SK-N-SH (cell line): ENCODE results near the gene ETS1. TPM values are rescaled to one million over a fixed set of nuclear protein-coding genes. Genes with fewer than 3 reads are reported as not detected.

Source experiments
- CTCF ChIA-PET: fragments of 300-600, 350-600 bp; formaldehyde crosslinking; extraction: SDS; loops from one replicate; lab custom pipeline; 2021; lab: Yijun Ruan, JAX
- POLR2A ChIA-PET: fragments of 350-600 bp; sonication (Branson Sonifier 250); formaldehyde crosslinking; extraction: SDS; loops from one replicate; lab custom pipeline; 2020; ENCODE audit warnings: antibody characterized with exemption, inconsistent platforms; lab: Yijun Ruan, JAX
- DNase-seq: peaks from one replicate; pipeline ENCODE4 v3.0.0; 2012
- H2AFZ ChIP-seq: fragments of 200-600 bp; sonication (generic); 2 replicates; pipeline ENCODE4 v1.8.1; 2016; ENCODE audit warnings: antibody characterized with exemption, mild to moderate bottlenecking, low read depth
- H3F3A ChIP-seq: fragments of 200-600 bp; sonication (generic); replicated peaks from 2 replicates; pipeline ENCODE3; 2016; ENCODE audit warnings: antibody characterized with exemption, mild to moderate bottlenecking; ENCODE audit not compliant: insufficient read depth
- H3K27ac ChIP-seq, 2 experiments: fragments of 200-500 bp in 1 of 2; fragments of 200-600 bp in 1 of 2; sonication (Bioruptor generic) in 1 of 2; sonication (generic), shearing (Covaris generic) in 1 of 2; 2 replicates each; pipeline versions ENCODE4 v1.5.1 to v1.6.1; 2014 to 2016; ENCODE audit warnings: low read depth in 2 of 2, inconsistent platforms in 1 of 2, low read length in 1 of 2, mild to moderate bottlenecking in 1 of 2, mixed read lengths in 1 of 2
- H3K27me3 ChIP-seq: fragments of 200-600 bp; sonication (generic), shearing (Covaris generic); 2 replicates; pipeline ENCODE4 v1.6.1; 2016; ENCODE audit warnings: mixed run types; ENCODE audit not compliant: insufficient read depth
- H3K36me3 ChIP-seq, 2 experiments: fragments of 200-500 bp in 1 of 2; fragments of 200-600 bp in 1 of 2; sonication (Bioruptor generic) in 1 of 2; sonication (generic) in 1 of 2; replicated peaks in 1 of 2; 2 replicates each; pipeline versions ENCODE3 to v1.5.1; 2014 to 2016; ENCODE audit warnings: low read length in 1 of 2, mild to moderate bottlenecking in 1 of 2; ENCODE audit not compliant: insufficient read depth in 2 of 2, control insufficient read depth in 1 of 2
- H3K4me1 ChIP-seq, 2 experiments: fragments of 200-500 bp in 1 of 2; fragments of 200-600 bp in 1 of 2; sonication (Bioruptor generic) in 1 of 2; sonication (generic), shearing (Covaris generic) in 1 of 2; 2 replicates each; pipeline versions ENCODE4 v1.5.1 to v1.6.1; 2014 to 2016; ENCODE audit warnings: low read depth in 1 of 2, low read length in 1 of 2, mixed run types in 1 of 2; ENCODE audit not compliant: insufficient read depth in 2 of 2, control insufficient read depth in 1 of 2
- H3K4me2 ChIP-seq: fragments of 200-600 bp; sonication (generic), shearing (Covaris generic); 2 replicates; pipeline ENCODE4 v1.6.1; 2017; ENCODE audit warnings: mixed run types
- H3K4me3 ChIP-seq, 2 experiments: fragments of 200-500 bp in 1 of 2; fragments of 200-600 bp in 1 of 2; sonication (Bioruptor generic) in 1 of 2; sonication (generic), shearing (Covaris generic) in 1 of 2; 2 replicates each; pipeline versions ENCODE4 v1.5.1 to v1.8.1; 2014 to 2016; ENCODE audit warnings: low read depth in 2 of 2, inconsistent platforms in 1 of 2, low read length in 1 of 2, mild to moderate bottlenecking in 1 of 2, mixed read lengths in 1 of 2, moderate library complexity in 1 of 2
- H3K79me2 ChIP-seq: fragments of 200-600 bp; sonication (generic); 2 replicates; pipeline ENCODE4 v1.8.1; 2017; ENCODE audit warnings: mild to moderate bottlenecking; ENCODE audit not compliant: insufficient read depth
- H3K9ac ChIP-seq: fragments of 200-600 bp; sonication (generic); 2 replicates; pipeline ENCODE4 v1.6.1; 2017; ENCODE audit warnings: mixed run types
- H3K9me2 ChIP-seq: fragments of 200-600 bp; sonication (generic); 2 replicates; pipeline ENCODE4 v1.6.1; 2017; ENCODE audit warnings: mixed run types
- H3K9me3 ChIP-seq: fragments of 200-600 bp; sonication (generic); 2 replicates; pipeline ENCODE4 v1.6.1; 2017; ENCODE audit warnings: mixed run types, mild to moderate bottlenecking, moderate library complexity
- H4K20me1 ChIP-seq: fragments of 200-600 bp; sonication (generic); 2 replicates; pipeline ENCODE4 v1.6.1; 2017; ENCODE audit warnings: mild to moderate bottlenecking, mixed run types; ENCODE audit not compliant: insufficient read depth
- EP300 ChIP-seq, 2 experiments: IDR thresholded peaks; 2 replicates each; pipeline versions ENCODE4 v1.4.0 to v1.6.1; 2012; ENCODE audit warnings: borderline replicate concordance in 1 of 2, low read depth in 1 of 2, low read length in 1 of 2
- FOSL2 ChIP-seq: IDR thresholded peaks from 2 replicates; pipeline ENCODE4 v1.4.0; 2012; ENCODE audit warnings: low read depth, mild to moderate bottlenecking, moderate library complexity, borderline replicate concordance
- GABPA ChIP-seq: IDR thresholded peaks from 2 replicates; pipeline ENCODE4 v1.4.0; 2012; ENCODE audit warnings: low read depth, mild to moderate bottlenecking
- GATA2 ChIP-seq: sonication (generic); formaldehyde crosslinking; IDR thresholded peaks from 2 replicates; pipeline ENCODE4 v1.5.0; 2020; ENCODE audit warnings: mild to moderate bottlenecking, missing genetic modification reagents
- RAD21 ChIP-seq: IDR thresholded peaks from 2 replicates; pipeline ENCODE4 v1.6.1; 2012; ENCODE audit warnings: mild to moderate bottlenecking, low read length
- RFX5 ChIP-seq: IDR thresholded peaks from 2 replicates; pipeline ENCODE4 v1.6.1; 2012; ENCODE audit warnings: mild to moderate bottlenecking, improper control_type of control experiment, low read length
- TAF1 ChIP-seq: IDR thresholded peaks from 2 replicates; pipeline ENCODE4 v1.6.1; 2012; ENCODE audit warnings: low read depth, mild to moderate bottlenecking, low read length, moderate library complexity, borderline replicate concordance
- YY1 ChIP-seq: IDR thresholded peaks from 2 replicates; pipeline ENCODE4 v1.4.0; 2012; ENCODE audit warnings: low read depth, mild to moderate bottlenecking
- WGBS: methylation state at CpG from one replicate; pipeline ENCODE4 v1.1.6; 2017; ENCODE audit warnings: low lambda C conversion rate; 5-methylcytosine and 5-hydroxymethylcytosine counted together
- polyA plus RNA-seq, 3 experiments: library from polyadenylated mRNA; depleted of rRNA; stranded (reverse); fragments of >200 nt; gene quantifications; 2 replicates each; pipeline ENCODE4 v1.2.3, GENCODE V29; 2012
- TF ChIP-seq, protein P1 (sequence below): fragments of 200-600 bp; sonication (generic); IDR thresholded peaks from 2 replicates; pipeline ENCODE4 v1.6.1; 2017; ENCODE audit warnings: antibody characterized with exemption, mild to moderate bottlenecking, moderate library complexity
- TF ChIP-seq, protein P2 (sequence below): fragments of 150-350 bp; IDR thresholded peaks from 2 replicates; pipeline ENCODE4 v1.6.1; 2017; ENCODE audit warnings: antibody characterized with exemption, low read length, low read depth, borderline replicate concordance
- TF ChIP-seq, protein P3 (sequence below): IDR thresholded peaks from 2 replicates; pipeline ENCODE4 v1.6.1; 2012; ENCODE audit warnings: mild to moderate bottlenecking, low read depth, low read length, moderate library complexity

Gene ETS1
- polyA plus RNA-seq, 1 of the 3 experiments (the other 2 are of a cell fraction): 14.5 TPM

DNA sequence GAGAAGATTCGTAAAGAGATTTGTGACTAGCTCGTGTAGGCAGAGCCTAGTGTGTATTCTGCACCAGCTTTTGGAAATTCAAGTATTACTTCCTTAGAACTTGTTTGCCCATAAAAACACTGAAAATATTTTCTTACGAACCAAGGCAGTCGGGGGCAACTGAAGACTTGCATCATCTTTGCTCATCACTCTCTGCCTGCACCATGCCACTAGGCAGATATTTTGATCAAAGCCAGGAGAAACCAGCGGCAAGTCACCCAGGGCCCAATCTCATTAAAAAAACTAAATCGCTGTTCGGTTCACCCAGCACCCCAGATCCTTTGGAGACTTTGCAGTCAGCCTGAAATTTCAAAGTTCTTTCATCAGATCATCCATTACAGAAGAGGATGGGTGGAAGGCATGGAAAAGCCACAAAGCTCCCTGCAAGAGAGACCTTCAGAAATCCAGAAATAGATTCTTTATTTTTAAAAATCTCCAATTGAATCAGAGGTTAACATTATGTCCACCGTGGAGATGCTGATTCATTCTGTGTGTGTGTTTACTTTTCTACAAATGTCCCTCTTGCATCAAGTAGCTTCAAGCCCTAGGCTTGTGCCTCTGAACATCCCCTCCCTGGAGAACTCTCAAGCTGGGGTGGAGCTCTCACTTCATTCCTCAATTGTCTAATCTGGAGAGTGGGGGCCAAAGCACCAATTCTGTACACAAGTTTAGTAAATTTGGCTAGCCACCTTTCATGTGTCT is 78.4 kb downstream of the ETS1 start:
- Histone ChIP-seq H3F3A (peaks cover 39% of the 10 kb centered on the region), H3K79me2 (peaks cover 96% of the 10 kb centered on the region), H4K20me1 (peaks cover 47% of the 10 kb centered on the region), H3K9me3 (no peaks in the 10 kb centered on the region), H3K4me2 (peak overlapping the region; percentile 77; the same call in 1 of the 2 replicates), H3K4me3 (no peak overlapping the region), H3K9ac (peak overlapping the region; percentile 64; the same call in 1 of the 2 replicates), H3K4me1 (peaks cover 44 to 45% of the 10 kb centered on the region in 2 experiments), H2AFZ (no peak overlapping the region), H3K36me3 (peaks cover 12 to 20% of the 10 kb centered on the region in 2 experiments), H3K27ac (peak overlapping the region; percentile 39 to 100), H3K27me3 (no peaks in the 10 kb centered on the region), H3K9me2 (no peaks in the 10 kb centered on the region)
- POLR2A ChIA-PET: no interaction called here
- WGBS: 72% methylated on average over 8 of the region's 8 CpGs
- CTCF ChIA-PET: interaction anchor here (1.8 to 4.0 kb wide), 2 partner anchors 11 to 219 kb away, joined by 4 to 24 read pairs; no protein-coding TSS in a partner anchor
- TF ChIP-seq FOSL2: 0 out of 2 replicates have a peak, but pooled peaks have one; percentile 11
- no peak for TF ChIP-seq TAF1
- DNase-seq: no peak

DNA sequence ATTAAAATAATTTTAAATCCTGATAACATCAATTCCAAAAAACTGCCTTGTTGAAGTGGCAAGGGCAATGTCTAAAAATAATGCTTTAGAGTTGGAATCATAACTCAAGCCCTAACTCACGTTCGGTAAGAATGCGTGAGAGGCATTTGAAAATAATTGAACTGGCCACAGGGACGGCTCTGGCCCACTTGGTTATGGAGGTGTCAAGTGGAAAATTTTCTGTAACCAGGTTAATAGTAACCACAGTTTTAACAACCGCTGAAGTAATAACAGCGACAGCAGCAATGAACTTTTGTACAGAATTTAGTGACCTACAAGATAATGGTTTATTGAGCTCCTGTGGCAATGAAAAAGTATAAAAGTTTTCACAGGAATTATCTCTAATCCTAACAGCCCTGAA is 79.4 kb downstream of the ETS1 start:
- peaks cover 37% of the 10 kb centered on the region for H4K20me1 ChIP-seq
- H3K79me2 ChIP-seq: peaks cover 96% of the 10 kb centered on the region
- peak overlapping the region; percentile 77 for H3K4me2 ChIP-seq
- TF ChIP-seq RFX5 (no peak), YY1 (no peak), GATA2 (no peak), RAD21 (no peak), EP300 (IDR thresholded peaks at IDR 0.05; ENCODE audit: borderline replicate concordance in 1 of 2, low read depth in 1 of 2, low read length in 1 of 2) (no peak), TAF1 (no peak), GABPA (no peak)
- TF ChIP-seq, protein P1, sequence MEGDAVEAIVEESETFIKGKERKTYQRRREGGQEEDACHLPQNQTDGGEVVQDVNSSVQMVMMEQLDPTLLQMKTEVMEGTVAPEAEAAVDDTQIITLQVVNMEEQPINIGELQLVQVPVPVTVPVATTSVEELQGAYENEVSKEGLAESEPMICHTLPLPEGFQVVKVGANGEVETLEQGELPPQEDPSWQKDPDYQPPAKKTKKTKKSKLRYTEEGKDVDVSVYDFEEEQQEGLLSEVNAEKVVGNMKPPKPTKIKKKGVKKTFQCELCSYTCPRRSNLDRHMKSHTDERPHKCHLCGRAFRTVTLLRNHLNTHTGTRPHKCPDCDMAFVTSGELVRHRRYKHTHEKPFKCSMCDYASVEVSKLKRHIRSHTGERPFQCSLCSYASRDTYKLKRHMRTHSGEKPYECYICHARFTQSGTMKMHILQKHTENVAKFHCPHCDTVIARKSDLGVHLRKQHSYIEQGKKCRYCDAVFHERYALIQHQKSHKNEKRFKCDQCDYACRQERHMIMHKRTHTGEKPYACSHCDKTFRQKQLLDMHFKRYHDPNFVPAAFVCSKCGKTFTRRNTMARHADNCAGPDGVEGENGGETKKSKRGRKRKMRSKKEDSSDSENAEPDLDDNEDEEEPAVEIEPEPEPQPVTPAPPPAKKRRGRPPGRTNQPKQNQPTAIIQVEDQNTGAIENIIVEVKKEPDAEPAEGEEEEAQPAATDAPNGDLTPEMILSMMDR: no peak
- TF ChIP-seq, protein P2, sequence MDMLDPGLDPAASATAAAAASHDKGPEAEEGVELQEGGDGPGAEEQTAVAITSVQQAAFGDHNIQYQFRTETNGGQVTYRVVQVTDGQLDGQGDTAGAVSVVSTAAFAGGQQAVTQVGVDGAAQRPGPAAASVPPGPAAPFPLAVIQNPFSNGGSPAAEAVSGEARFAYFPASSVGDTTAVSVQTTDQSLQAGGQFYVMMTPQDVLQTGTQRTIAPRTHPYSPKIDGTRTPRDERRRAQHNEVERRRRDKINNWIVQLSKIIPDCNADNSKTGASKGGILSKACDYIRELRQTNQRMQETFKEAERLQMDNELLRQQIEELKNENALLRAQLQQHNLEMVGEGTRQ: no peak
- TF ChIP-seq, protein P3, sequence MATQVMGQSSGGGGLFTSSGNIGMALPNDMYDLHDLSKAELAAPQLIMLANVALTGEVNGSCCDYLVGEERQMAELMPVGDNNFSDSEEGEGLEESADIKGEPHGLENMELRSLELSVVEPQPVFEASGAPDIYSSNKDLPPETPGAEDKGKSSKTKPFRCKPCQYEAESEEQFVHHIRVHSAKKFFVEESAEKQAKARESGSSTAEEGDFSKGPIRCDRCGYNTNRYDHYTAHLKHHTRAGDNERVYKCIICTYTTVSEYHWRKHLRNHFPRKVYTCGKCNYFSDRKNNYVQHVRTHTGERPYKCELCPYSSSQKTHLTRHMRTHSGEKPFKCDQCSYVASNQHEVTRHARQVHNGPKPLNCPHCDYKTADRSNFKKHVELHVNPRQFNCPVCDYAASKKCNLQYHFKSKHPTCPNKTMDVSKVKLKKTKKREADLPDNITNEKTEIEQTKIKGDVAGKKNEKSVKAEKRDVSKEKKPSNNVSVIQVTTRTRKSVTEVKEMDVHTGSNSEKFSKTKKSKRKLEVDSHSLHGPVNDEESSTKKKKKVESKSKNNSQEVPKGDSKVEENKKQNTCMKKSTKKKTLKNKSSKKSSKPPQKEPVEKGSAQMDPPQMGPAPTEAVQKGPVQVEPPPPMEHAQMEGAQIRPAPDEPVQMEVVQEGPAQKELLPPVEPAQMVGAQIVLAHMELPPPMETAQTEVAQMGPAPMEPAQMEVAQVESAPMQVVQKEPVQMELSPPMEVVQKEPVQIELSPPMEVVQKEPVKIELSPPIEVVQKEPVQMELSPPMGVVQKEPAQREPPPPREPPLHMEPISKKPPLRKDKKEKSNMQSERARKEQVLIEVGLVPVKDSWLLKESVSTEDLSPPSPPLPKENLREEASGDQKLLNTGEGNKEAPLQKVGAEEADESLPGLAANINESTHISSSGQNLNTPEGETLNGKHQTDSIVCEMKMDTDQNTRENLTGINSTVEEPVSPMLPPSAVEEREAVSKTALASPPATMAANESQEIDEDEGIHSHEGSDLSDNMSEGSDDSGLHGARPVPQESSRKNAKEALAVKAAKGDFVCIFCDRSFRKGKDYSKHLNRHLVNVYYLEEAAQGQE: no peak
- 49% methylated on average over 6 of the region's 6 CpGs for WGBS
- H3K4me3 ChIP-seq: peak overlapping the region in 1 of 2 experiments; percentile 46; a peak in 3 of 4 replicates
- no peaks in the 10 kb centered on the region for H3K9me2 ChIP-seq
- DNase-seq: no peak
- peak overlapping the region; percentile 64; the same call in 1 of the 2 replicates for H3K9ac ChIP-seq
- H3K9me3 ChIP-seq: no peaks in the 10 kb centered on the region
- H3F3A ChIP-seq: peaks cover 45% of the 10 kb centered on the region
- H3K4me1 ChIP-seq: peaks cover 52 to 54% of the 10 kb centered on the region in 2 experiments
- peak overlapping the region; percentile 90 to 100 for H3K27ac ChIP-seq
- H3K27me3 ChIP-seq: no peaks in the 10 kb centered on the region
- H2AFZ ChIP-seq: no peak overlapping the region
- ChIA-PET POLR2A (no interaction called here), CTCF (interaction anchor here (1.7 to 4.0 kb wide), 3 partner anchors 12 to 218 kb away, joined by 4 to 24 read pairs (median 4); no protein-coding TSS in a partner anchor)
- peaks cover 4 to 15% of the 10 kb centered on the region in 2 experiments for H3K36me3 ChIP-seq
